ENCODE data around the gene AFF3.
"Not testable (repeated sequence)": the region's sequence is repeated elsewhere in the genome, so short reads cannot be mapped to it uniquely, and the experiment has no call there.

Gene AFF3

GRCh38 chr2:100151310-100151709 is 8.9 kb upstream of the AFF3 start:
- DNase-seq (ENCODE audit: low read depth, low spot score), result no peak

- DNase-seq (ENCODE audit: low read depth, low spot score), result no peak
These were observed 6.5 kb upstream of the AFF3 start for GRCh38 chr2:100148883-100149282.

DNA sequence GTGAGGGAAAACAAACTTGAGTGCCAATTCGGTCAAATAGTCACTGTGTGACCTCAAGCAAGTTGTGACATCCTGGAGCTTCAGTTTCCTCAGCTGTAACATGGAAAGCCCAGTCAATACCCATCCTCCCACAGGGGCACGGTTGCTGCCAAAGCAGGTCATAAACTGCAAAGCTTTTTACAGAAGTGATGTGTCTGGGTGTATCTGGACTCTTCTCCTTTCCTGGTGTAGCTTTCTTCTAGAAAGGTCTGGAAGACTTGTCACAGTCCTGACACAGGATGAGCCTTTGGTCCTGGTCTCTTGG is 4.2 kb upstream of the AFF3 start:
- DNase-seq (ENCODE audit: low read depth, low spot score), result no peak

DNA sequence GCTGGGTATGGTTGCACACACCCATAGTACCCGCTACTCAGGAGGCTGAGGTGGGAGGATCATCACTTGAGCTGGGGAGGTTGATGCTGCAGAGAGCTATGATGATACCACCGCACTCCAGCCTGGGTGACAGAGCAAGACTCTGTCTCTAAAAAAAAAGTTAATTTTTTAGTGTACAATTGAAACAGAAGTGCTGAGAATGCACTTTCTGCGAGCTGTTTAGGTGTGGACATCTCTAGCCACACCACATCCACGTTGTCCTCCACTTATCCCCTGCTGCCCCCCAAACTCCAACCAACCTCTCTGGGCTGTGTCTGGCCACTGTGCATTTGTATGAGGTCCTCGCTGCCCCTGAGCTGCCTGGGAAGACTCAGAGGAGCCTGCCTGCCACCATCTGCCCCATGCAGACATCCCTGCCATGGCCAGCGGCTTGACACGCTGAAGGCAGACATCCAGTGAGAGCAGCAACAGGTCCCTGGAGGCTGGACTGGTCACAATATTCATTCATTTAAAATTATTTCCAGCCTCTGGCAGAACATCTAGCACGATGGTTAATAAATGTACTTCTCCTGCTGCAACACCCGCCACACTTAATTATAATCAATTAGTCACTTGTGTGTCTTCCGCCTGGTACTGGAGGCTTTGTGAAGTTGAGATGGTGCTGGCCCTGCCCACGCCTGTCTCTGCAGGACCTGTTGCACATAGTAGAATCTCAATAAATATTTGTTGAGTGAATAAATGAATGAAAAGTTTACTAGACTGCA is 3.7 kb upstream of the AFF3 start:
- DNase-seq (ENCODE audit: low read depth, low spot score), result no peak

DNA sequence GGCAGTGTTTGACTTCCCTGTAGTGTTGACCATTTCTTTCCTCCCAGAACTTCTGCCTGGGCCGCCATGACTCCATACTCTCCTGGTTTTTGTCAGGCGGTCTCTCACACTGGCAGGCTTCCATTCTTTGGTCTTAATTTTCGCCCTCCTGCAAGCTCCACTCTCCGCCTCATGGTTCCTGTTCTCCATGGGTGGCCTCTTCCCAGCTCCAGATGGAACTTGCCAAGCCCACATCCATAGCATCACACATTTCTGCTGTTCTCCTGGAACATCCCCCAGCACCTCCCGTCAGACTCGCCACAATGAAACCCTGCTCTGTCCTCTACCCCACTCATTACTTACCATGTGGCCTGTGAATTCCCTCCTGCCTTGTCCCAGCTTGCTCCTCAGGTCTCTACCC is 896 bp upstream of the AFF3 start:
- no peak for DNase-seq (ENCODE audit: low read depth, low spot score)

- DNase-seq (ENCODE audit: low read depth, low spot score), result no peak
These were observed 484 bp downstream of the AFF3 start for GRCh38 chr2:100141906-100142305.

- no peak for DNase-seq (ENCODE audit: low read depth, low spot score)
These were observed 1.8 kb downstream of the AFF3 start for GRCh38 chr2:100140582-100140981.

DNA sequence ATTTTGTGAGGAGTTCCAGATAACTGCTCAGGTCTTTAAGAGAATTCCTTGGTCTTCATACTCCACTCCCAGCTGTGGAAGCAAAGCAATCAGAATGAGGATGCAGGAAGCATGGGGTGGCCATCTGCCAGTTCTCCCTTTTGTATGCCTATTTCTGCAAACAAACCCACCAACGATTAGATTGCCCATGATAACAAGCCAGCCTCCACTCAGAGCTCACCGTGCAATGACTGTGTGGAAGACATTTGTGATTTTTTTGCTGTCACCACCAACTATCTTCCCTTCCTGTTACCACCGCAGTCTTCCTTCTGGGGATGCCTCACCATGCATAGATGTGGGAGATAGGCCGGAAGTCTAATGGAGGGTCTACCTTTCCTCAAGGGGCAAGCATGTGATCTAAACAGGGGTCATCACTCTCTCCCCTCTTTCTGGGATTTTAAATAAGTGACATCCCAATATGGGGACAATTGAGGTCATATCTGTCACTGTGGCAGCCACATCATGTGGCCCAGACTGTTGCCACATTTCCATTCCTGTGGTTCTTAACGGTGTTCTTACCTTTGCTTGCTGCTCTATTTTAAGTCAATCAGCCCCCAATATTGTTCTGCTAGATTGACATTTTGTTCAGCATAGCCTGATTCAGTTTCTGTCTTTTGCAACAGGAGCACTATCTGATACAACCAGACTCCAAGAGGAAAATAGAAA is 4.4 kb downstream of the AFF3 start:
- no peak for DNase-seq (ENCODE audit: low read depth, low spot score)

DNA sequence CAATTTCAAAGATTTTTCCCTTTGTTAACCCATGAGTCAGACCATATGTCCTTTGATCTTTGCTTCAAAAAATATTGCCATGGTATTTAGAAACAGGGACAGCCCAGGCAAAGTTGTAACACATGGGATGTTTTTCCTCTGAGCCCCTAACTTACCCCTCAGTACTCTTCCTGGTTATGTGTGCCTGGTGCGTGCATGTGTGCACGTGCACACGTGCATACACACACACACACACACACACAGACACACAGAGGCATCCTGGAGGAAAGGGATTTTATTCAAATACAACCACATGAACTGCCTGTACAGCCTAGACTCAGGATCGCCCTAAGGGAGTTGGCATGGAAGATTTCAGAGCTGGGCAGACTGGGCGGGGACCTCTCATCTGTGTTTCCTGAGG is 5.1 kb downstream of the AFF3 start:
- no peak for DNase-seq (ENCODE audit: low read depth, low spot score)

GRCh38 chr2:100136310-100136709 is 6.1 kb downstream of the AFF3 start:
- no peak for DNase-seq (ENCODE audit: low read depth, low spot score)

GRCh38 chr2:100135415-100135814 is 7.0 kb downstream of the AFF3 start:
- DNase-seq (ENCODE audit: low read depth, low spot score), result no peak

GRCh38 chr2:100130595-100131391 is 11.6 kb downstream of the AFF3 start:
- DNase-seq (ENCODE audit: low read depth, low spot score), result no peak

GRCh38 chr2:100126897-100127401 is 15.4 kb downstream of the AFF3 start:
- no peak for DNase-seq (ENCODE audit: low read depth, low spot score)

GRCh38 chr2:100126201-100126600 is 16.2 kb downstream of the AFF3 start:
- DNase-seq (ENCODE audit: low read depth, low spot score), result no peak

DNA sequence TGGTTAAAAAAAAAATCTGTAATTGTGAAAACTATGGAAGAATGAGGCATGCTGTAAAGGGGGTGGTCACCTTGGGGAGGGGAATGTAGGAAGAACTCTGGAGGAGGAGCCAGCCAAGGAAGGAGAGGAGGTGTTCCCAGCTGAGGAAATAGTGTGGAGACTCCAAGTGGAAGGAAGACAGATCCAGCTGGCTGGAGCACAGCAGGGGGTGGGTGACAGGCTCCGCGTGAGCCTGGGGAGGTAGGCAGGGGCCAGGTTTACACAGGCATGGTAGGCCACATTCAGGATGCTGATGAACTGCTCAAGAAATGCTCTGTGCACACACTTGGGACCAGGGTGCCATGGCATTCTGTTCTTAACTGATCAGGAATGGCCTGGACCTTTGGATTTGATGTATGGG is 16.8 kb downstream of the AFF3 start:
- no peak for DNase-seq (ENCODE audit: low read depth, low spot score)

DNA sequence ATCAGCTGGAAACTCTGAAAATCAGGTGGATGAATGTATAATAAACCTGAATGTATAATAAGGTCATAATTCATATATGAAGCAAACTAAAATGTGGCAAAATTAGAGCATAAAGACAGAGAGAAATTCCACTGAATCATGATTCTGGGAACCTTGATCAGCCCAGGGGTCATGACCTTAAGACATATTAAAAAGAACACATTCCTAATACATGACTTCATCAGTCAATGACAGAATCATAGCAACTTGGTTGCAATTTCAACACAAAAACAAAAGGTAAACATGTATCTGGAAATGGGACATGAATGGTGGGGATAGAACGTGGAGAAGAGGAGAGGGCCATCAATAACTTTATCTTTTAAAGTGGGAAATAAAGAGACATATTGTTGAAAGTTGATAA is 17.6 kb downstream of the AFF3 start:
- no peak for DNase-seq (ENCODE audit: low read depth, low spot score)

- no peak for DNase-seq (ENCODE audit: low read depth, low spot score)
These were observed 21.2 kb downstream of the AFF3 start for GRCh38 chr2:100121124-100121718.

DNA sequence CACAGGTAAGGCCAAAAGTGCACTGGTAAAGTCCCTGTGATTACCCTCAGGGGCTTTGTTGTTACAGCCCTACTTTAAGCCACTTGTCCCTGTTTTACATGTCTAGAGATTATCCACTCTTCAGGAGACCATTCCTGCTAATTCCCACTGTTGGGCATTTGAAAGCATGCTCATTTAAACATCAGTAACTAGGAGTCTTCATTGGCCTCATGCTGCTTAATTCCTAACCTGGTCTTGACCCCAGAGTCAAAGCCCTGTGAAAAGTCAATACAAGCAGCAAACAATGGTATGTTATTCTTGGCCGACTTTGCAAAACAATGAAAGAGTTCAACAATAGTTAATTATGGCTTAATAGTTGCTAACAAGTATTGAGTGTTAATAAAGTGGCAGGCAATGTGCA is 23.2 kb downstream of the AFF3 start:
- DNase-seq (ENCODE audit: low read depth, low spot score), result no peak

- no peak for DNase-seq (ENCODE audit: low read depth, low spot score)
These were observed 28.4 kb downstream of the AFF3 start for GRCh38 chr2:100113990-100114433.

DNA sequence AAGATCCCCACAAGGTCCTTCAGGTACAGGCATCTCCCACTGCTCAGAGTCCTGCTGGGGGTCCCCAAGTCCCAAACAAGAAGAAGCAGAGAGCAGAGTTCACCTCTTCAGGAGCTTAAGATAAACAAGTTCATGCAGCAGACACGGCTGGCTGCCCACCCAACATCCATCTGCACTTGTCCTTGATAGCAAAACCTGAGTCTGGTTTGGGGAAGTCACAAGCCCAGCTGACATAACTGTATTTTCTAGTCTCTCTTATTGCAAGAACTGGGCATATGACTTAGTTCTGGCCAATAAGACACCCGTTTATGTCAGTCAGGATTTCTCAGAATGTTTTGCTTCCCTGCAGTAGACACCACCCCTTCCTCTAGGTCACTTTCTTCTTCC is 31.8 kb downstream of the AFF3 start:
- DNase-seq (ENCODE audit: low read depth, low spot score), result no peak

DNA sequence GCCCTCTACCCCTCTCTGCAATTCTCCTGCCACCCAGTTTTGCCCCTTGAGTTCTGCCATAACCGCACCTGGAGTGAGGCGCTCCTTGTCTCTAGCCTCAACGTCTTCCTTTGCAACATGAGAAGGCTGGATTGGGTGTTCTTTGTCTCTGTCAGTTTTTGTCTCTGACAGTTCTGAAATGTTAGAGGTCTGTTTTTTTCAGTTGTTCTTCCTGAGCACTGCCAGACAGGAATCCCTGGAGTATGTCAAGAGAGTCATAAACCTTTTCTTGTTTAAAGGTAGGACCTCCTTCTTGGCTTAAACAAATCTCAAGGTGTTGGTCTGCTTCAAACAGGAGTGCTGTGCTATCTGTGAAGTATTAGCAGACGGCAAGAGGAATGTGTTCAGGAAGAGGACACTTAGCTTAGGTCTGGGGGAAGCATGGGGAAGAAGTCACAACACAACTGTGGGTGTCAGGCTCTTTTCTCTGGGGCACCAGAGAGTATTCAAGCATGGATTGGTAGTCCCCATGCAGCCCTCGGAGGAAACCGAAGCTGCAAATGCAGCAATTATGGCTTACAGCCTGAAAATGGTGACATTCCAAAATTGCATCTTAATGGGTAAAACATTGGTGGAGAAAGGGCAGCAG is 32.3 kb downstream of the AFF3 start:
- no peak for DNase-seq (ENCODE audit: low read depth, low spot score)

DNA sequence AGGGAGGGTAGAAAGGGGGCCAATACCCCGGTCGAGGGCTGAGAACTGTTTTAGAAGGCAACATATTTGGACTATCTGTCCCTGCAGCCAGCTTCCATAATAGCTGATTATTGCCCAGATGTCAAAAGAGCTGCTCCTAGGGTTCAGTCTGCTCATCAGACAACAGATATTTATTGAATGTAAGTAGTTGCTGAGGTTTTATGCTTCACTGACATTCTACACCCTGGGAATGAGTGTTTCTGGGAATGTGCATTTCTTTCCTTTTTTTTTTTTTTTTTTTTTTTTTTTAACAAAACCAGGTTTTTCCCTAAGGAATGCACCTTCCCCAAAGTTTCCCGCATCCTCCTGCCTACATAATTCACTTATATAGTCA is 33.8 kb downstream of the AFF3 start:
- not testable (repeated sequence) for DNase-seq (ENCODE audit: low read depth, low spot score)

All from brain pericyte (primary cell).